H1 (cell line): ENCODE results near the gene NOC3L. TPM values are rescaled to one million over a fixed set of nuclear protein-coding genes. Genes with fewer than 3 reads are reported as not detected.

Experiments used
- CTCF ChIA-PET: fragments of 300-600 bp; sonication (Branson Sonifier 250); formaldehyde crosslinking; loops from one replicate; lab custom pipeline; 2021; ENCODE audit not compliant: partially characterized antibody; lab: Charles Lee
- POLR2A ChIA-PET: fragments of 300-600 bp; sonication (Branson Sonifier 250); formaldehyde crosslinking; loops from one replicate; lab custom pipeline; 2021; ENCODE audit warnings: inconsistent platforms; ENCODE audit not compliant: partially characterized antibody; lab: Charles Lee
- DNase-seq, 2 experiments: peaks; one replicate each; pipeline versions ENCODE4 v3.0.0 to v3.0.0-alpha.2; 2010 to 2022; ENCODE audit warnings: low spot score in 2 of 2, low read depth in 1 of 2, mixed read lengths in 1 of 2
- FAIRE-seq: peaks from 2 replicates; lab custom pipeline; 2011; peaks lifted over from hg19 to GRCh38; lab: Jason Lieb, UNC
- H2AFZ ChIP-seq: 2 replicates; pipeline ENCODE4 v1.8.1; 2012; ENCODE audit warnings: low read length, inconsistent platforms
- H2AK5ac ChIP-seq: 2 replicates; pipeline ENCODE4 v1.6.1; 2013; ENCODE audit warnings: low read depth, low read length
- H2BK120ac ChIP-seq: replicated peaks from 2 replicates; pipeline ENCODE3; 2013; ENCODE audit warnings: low read depth, low read length, inconsistent platforms
- H2BK12ac ChIP-seq: 2 replicates; pipeline ENCODE4 v1.6.1; 2013; ENCODE audit warnings: low read depth, low read length
- H2BK15ac ChIP-seq: 2 replicates; pipeline ENCODE4 v1.6.1; 2013; ENCODE audit warnings: low read length
- H2BK20ac ChIP-seq: 2 replicates; pipeline ENCODE4 v1.6.1; 2013; ENCODE audit warnings: low read length
- H2BK5ac ChIP-seq: 2 replicates; pipeline ENCODE4 v1.6.1; 2013; ENCODE audit warnings: low read depth, low read length
- H3K14ac ChIP-seq: 2 replicates; pipeline ENCODE4 v1.6.1; 2013; ENCODE audit warnings: inconsistent platforms; ENCODE audit not compliant: insufficient read length
- H3K18ac ChIP-seq: 2 replicates; pipeline ENCODE4 v1.6.1; 2013; ENCODE audit warnings: low read length; ENCODE audit errors: extremely low read depth
- H3K23ac ChIP-seq: 2 replicates; pipeline ENCODE4 v1.6.1; 2013; ENCODE audit warnings: inconsistent platforms; ENCODE audit not compliant: insufficient read length
- H3K23me2 ChIP-seq: 2 replicates; pipeline ENCODE4 v1.6.1; 2013; ENCODE audit warnings: low read depth, low read length
- H3K27ac ChIP-seq: 2 replicates; pipeline ENCODE4 v1.6.1; 2011; ENCODE audit warnings: low read depth, low read length, inconsistent platforms
- H3K27me3 ChIP-seq, 4 experiments: replicated peaks in 1 of 4; 1 replicate in 1 of 4; 2 replicates in 3 of 4; pipeline versions ENCODE4 v1.6.1 to v1.8.1; 2011 to 2013; ENCODE audit warnings: low read length in 3 of 4, mild to moderate bottlenecking in 3 of 4, inconsistent platforms in 2 of 4, mixed read lengths in 2 of 4, moderate library complexity in 1 of 4; ENCODE audit not compliant: control insufficient read depth in 3 of 4, insufficient read depth in 3 of 4; ENCODE audit errors: extremely low read depth in 1 of 4
- H3K36me3 ChIP-seq, 4 experiments: 2 replicates each; pipeline versions ENCODE4 v1.6.1 to v1.8.1; 2011 to 2013; ENCODE audit warnings: mild to moderate bottlenecking in 4 of 4, low read length in 3 of 4, moderate library complexity in 2 of 4, control low read depth in 1 of 4, inconsistent platforms in 1 of 4; ENCODE audit not compliant: insufficient read depth in 4 of 4, control insufficient read depth in 2 of 4
- H3K4ac ChIP-seq: replicated peaks from 2 replicates; pipeline ENCODE3; 2013; ENCODE audit warnings: low read length, low read depth, mixed read lengths, inconsistent platforms; ENCODE audit not compliant: insufficient read length
- H3K4me1 ChIP-seq, 4 experiments: replicated peaks in 1 of 4; 1 replicate in 1 of 4; 2 replicates in 3 of 4; pipeline versions ENCODE4 v1.6.1 to v1.8.1; 2011 to 2013; ENCODE audit warnings: low read length in 3 of 4, inconsistent platforms in 2 of 4, mixed read lengths in 1 of 4; ENCODE audit not compliant: insufficient read depth in 4 of 4, control insufficient read depth in 3 of 4
- H3K4me2 ChIP-seq, 2 experiments: 2 replicates each; pipeline versions ENCODE4 v1.6.1 to v1.8.1; 2011 to 2013; ENCODE audit warnings: low read depth in 2 of 2, low read length in 2 of 2, control low read depth in 1 of 2, inconsistent platforms in 1 of 2, mild to moderate bottlenecking in 1 of 2; ENCODE audit not compliant: insufficient read depth in 1 of 2
- H3K4me3 ChIP-seq, 4 experiments: fragments of 200-600, 300-600 bp in 1 of 4; sonication (generic), shearing (Covaris generic), sonication (Bioruptor Twin) in 1 of 4; 2 replicates each; pipeline versions ENCODE4 v1.5.1 to v1.8.1; 2011 to 2016; ENCODE audit warnings: low read length in 4 of 4, low read depth in 3 of 4, control low read depth in 2 of 4, inconsistent platforms in 2 of 4, mild to moderate bottlenecking in 2 of 4, mixed read lengths in 1 of 4, moderate library complexity in 1 of 4; ENCODE audit not compliant: insufficient read depth in 2 of 4; ENCODE audit errors: extremely low read depth in 1 of 4
- H3K56ac ChIP-seq: replicated peaks from 2 replicates; pipeline ENCODE3; 2013; ENCODE audit warnings: low read depth, mild to moderate bottlenecking, mixed read lengths, low read length, inconsistent platforms; ENCODE audit not compliant: insufficient read length
- H3K79me1 ChIP-seq: 2 replicates; pipeline ENCODE4 v1.6.1; 2013; ENCODE audit warnings: low read depth, low read length, control low read depth
- H3K79me2 ChIP-seq, 2 experiments: 2 replicates each; pipeline versions ENCODE4 v1.6.1 to v1.8.1; 2012 to 2013; ENCODE audit warnings: low read length in 2 of 2, mild to moderate bottlenecking in 2 of 2, inconsistent platforms in 1 of 2; ENCODE audit not compliant: insufficient read depth in 2 of 2, control insufficient read depth in 1 of 2
- H3K9ac ChIP-seq, 4 experiments: replicated peaks in 1 of 4; 1 replicate in 1 of 4; 2 replicates in 3 of 4; pipeline versions ENCODE4 v1.6.1 to v1.8.1; 2011 to 2013; ENCODE audit warnings: low read depth in 3 of 4, low read length in 3 of 4, control low read depth in 2 of 4, mild to moderate bottlenecking in 2 of 4, moderate library complexity in 2 of 4, inconsistent platforms in 1 of 4; ENCODE audit errors: extremely low read depth in 1 of 4
- H3K9me3 ChIP-seq, 2 experiments: 2 replicates each; pipeline versions ENCODE4 v1.6.1 to v1.8.1; 2012 to 2013; ENCODE audit warnings: mild to moderate bottlenecking in 2 of 2, moderate library complexity in 2 of 2, control low read depth in 1 of 2, inconsistent platforms in 1 of 2, low read depth in 1 of 2, low read length in 1 of 2, mixed read lengths in 1 of 2; ENCODE audit not compliant: insufficient read depth in 2 of 2
- H4K20me1 ChIP-seq, 2 experiments: replicated peaks in 1 of 2; 2 replicates each; pipeline versions ENCODE3 to v1.8.1; 2011 to 2013; ENCODE audit warnings: inconsistent platforms in 2 of 2, low read length in 2 of 2, mild to moderate bottlenecking in 1 of 2; ENCODE audit not compliant: insufficient read depth in 2 of 2, control insufficient read depth in 1 of 2
- H4K5ac ChIP-seq: 2 replicates; pipeline ENCODE4 v1.6.1; 2013; ENCODE audit warnings: low read length, low read depth, mixed read lengths, inconsistent platforms; ENCODE audit not compliant: insufficient read length
- H4K8ac ChIP-seq: 2 replicates; pipeline ENCODE4 v1.8.0; 2013; ENCODE audit warnings: mild to moderate bottlenecking, moderate library complexity, low read length, inconsistent platforms; ENCODE audit not compliant: insufficient read depth; ENCODE audit errors: extremely low read depth
- H4K91ac ChIP-seq: replicated peaks from 2 replicates; pipeline ENCODE3; 2013; ENCODE audit warnings: low read length, mixed read lengths, inconsistent platforms; ENCODE audit not compliant: insufficient read length
- BACH1 ChIP-seq: IDR thresholded peaks from 2 replicates; pipeline ENCODE4 v1.6.1; 2012; ENCODE audit warnings: low read length, improper control_type of control experiment
- EZH2 ChIP-seq: fragments of 200-600 bp; sonication (generic); IDR thresholded peaks from 2 replicates; pipeline ENCODE4 v1.7.1; 2012; ENCODE audit warnings: low read depth, mild to moderate bottlenecking, moderate library complexity, low read length, inconsistent platforms; ENCODE audit not compliant: severe bottlenecking
- FOSL1 ChIP-seq: IDR thresholded peaks from 2 replicates; pipeline ENCODE4 v1.6.1; 2011; ENCODE audit warnings: mild to moderate bottlenecking, low read depth, low read length, moderate library complexity; ENCODE audit not compliant: insufficient read depth
- RXRA ChIP-seq: IDR thresholded peaks from 2 replicates; pipeline ENCODE4 v1.6.1; 2011; ENCODE audit warnings: low read depth, mild to moderate bottlenecking, low read length, moderate library complexity; ENCODE audit not compliant: insufficient read depth
- SAP30 ChIP-seq: fragments of 300-600 bp; sonication (generic); IDR thresholded peaks from 2 replicates; pipeline ENCODE4 v1.7.1; 2012; ENCODE audit warnings: low read length, moderate library complexity, mild to moderate bottlenecking, inconsistent platforms; ENCODE audit not compliant: insufficient read depth, insufficient replicate concordance
- SIN3A ChIP-seq, 2 experiments: IDR thresholded peaks in 1 of 2; conservative IDR thresholded peaks in 1 of 2; 2 replicates each; pipeline ENCODE4 v1.6.1; 2011 to 2012; ENCODE audit warnings: low read length in 2 of 2, improper control_type of control experiment in 1 of 2, low read depth in 1 of 2, mild to moderate bottlenecking in 1 of 2
- SP4 ChIP-seq: IDR thresholded peaks from 2 replicates; pipeline ENCODE4 v1.6.1; 2012; ENCODE audit warnings: low read length, inconsistent platforms
- WGBS, 2 experiments: shearing (Covaris generic) in 1 of 2; methylation state at CpG; one replicate each; pipeline versions ENCODE4 v1.1.6 to v1.1.7; 2013 to 2015; ENCODE audit warnings: low lambda C conversion rate in 2 of 2, mixed read lengths in 2 of 2, inconsistent platforms in 1 of 2, low coverage in 1 of 2, missing lambda C conversion rate in 1 of 2; ENCODE audit not compliant: insufficient replicate concordance in 2 of 2, insufficient coverage in 1 of 2, insufficient read length in 1 of 2; ENCODE audit errors: extremely low coverage in 1 of 2, missing lambda C conversion rate in 1 of 2; 5-methylcytosine and 5-hydroxymethylcytosine counted together
- polyA plus RNA-seq, 7 experiments: library from polyadenylated mRNA; depleted of rRNA in 3 of 7; stranded (reverse) in 5 of 7; unstranded in 2 of 7; fragments of >200 nt in 5 of 7; fragments of 200-250 nt in 2 of 7; gene quantifications; 1 replicate in 5 of 7; 2 replicates in 1 of 7; 4 replicates in 1 of 7; pipeline versions ENCODE4 v1.2.1 to v1.2.3, GENCODE V29; 2011 to 2013; ENCODE audit warnings: missing spikeins in 2 of 7, mixed read lengths in 2 of 7
- total RNA-seq: library from RNA; stranded (reverse); fragmentation: NEBNext Ultra II Directional; extraction: Animal tissue kit (Norgen Biotek cat#: 25700); gene quantifications from 2 replicates; pipeline ENCODE4 v1.2.1, GENCODE V29; 2021
- TF ChIP-seq, protein P1 (sequence below), 3 experiments: IDR thresholded peaks; 1 replicate in 2 of 3; 2 replicates in 1 of 3; pipeline versions ENCODE4 v1.5.1 to v1.6.1; 2011; ENCODE audit warnings: low read length in 3 of 3, mild to moderate bottlenecking in 3 of 3, inconsistent platforms in 2 of 3, low read depth in 1 of 3, moderate library complexity in 1 of 3; ENCODE audit not compliant: insufficient read depth in 1 of 3; ENCODE audit errors: control extremely low read depth in 1 of 3

Gene NOC3L
- total and polyA plus RNA-seq, 2 of the 8 experiments (the other 6 are each of a cell fraction or from before 2014, with no cell fraction given) = 7.1 to 39.1 TPM

DNA sequence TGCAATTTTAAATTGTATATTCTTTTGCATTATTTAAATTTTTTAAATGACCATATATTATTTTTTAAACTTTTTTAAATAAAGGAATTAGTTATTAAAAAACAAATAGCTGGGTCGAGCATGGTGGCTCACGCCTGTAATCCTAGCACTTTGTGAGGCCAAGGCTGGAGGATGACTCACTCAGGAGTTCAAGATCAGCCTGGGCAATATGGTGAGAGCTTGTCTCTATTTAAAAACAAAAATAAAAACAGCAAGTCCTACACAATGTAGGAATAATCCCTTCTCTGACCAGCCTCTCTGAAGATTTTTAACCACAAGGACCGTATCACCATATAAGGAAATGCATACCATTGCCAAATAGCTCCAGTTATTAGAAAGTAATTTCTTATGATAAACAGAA is 19.6 kb downstream of the NOC3L start:
- Histone ChIP-seq H2BK15ac (no peak overlapping the region), H3K27me3 (peaks cover 0 to 1% (median 0%) of the 10 kb centered on the region in 4 experiments; a peak in 1 of 7 replicates), H3K79me2 (no peaks in the 10 kb centered on the region), H2AFZ (no peak overlapping the region), H3K23ac (no peak overlapping the region), H3K9me3 (no peaks in the 10 kb centered on the region), H2BK120ac (no peak overlapping the region), H2AK5ac (no peak overlapping the region), H3K79me1 (no peaks in the 10 kb centered on the region), H4K5ac (no peak overlapping the region), H3K4ac (no peak overlapping the region), H3K4me3 (no peak overlapping the region), H4K91ac (no peak overlapping the region), H3K36me3 (peaks cover 12 to 88% (median 44%) of the 10 kb centered on the region in 4 experiments), H2BK5ac (no peak overlapping the region), H3K4me1 (no peaks in the 10 kb centered on the region), H2BK12ac (no peak overlapping the region), H3K18ac (no peak overlapping the region), H3K23me2 (no peaks in the 10 kb centered on the region), H3K56ac (no peak overlapping the region), H3K4me2 (no peak overlapping the region), H3K27ac (no peak overlapping the region), H4K8ac (no peak overlapping the region), H3K14ac (no peak overlapping the region), H2BK20ac (no peak overlapping the region), H4K20me1 (peaks cover 0 to 1% of the 10 kb centered on the region in 2 experiments), H3K9ac (no peak overlapping the region)
- ChIA-PET CTCF (interaction anchor here (0.6 to 1.8 kb wide), 7 partner anchors 10 to 1255 kb away, joined by 3 to 6 read pairs (median 3); no protein-coding TSS in a partner anchor), POLR2A (interaction anchor here (0.6 to 2.1 kb wide), 3 partner anchors 10 to 427 kb away, joined by 3 to 4 read pairs (median 4); no protein-coding TSS in a partner anchor)
- FAIRE-seq = no peak
- DNase-seq = no peak
- no peak for TF ChIP-seq EZH2
- TF ChIP-seq SP4 = no peak
- no peak for TF ChIP-seq FOSL1
- no peak for TF ChIP-seq BACH1
- no peak for TF ChIP-seq SAP30
- TF ChIP-seq, protein P1, sequence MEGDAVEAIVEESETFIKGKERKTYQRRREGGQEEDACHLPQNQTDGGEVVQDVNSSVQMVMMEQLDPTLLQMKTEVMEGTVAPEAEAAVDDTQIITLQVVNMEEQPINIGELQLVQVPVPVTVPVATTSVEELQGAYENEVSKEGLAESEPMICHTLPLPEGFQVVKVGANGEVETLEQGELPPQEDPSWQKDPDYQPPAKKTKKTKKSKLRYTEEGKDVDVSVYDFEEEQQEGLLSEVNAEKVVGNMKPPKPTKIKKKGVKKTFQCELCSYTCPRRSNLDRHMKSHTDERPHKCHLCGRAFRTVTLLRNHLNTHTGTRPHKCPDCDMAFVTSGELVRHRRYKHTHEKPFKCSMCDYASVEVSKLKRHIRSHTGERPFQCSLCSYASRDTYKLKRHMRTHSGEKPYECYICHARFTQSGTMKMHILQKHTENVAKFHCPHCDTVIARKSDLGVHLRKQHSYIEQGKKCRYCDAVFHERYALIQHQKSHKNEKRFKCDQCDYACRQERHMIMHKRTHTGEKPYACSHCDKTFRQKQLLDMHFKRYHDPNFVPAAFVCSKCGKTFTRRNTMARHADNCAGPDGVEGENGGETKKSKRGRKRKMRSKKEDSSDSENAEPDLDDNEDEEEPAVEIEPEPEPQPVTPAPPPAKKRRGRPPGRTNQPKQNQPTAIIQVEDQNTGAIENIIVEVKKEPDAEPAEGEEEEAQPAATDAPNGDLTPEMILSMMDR (IDR thresholded peaks at IDR 0.05; ENCODE audit: control extremely low read depth in 1 of 3, insufficient read depth in 1 of 3, low read depth in 1 of 3, low read length in 3 of 3) = no peak
- TF ChIP-seq RXRA = no peak
- TF ChIP-seq SIN3A (conservative IDR thresholded peaks at IDR 0.05 in 1 of 2, IDR thresholded peaks at IDR 0.05 in 1 of 2; ENCODE audit: low read depth in 1 of 2, low read length in 2 of 2) = no peak
- 96% methylated on average over 3 of the region's 3 CpGs; no CpG with 5 or more reads in 1 of the 2 experiments for whole genome bisulfite sequencing, 2 experiments
